IMR-90 (cell line): ENCODE measurements around the gene ZNF530. TPM values are rescaled to one million over a fixed set of nuclear protein-coding genes. Genes with fewer than 3 reads are reported as not detected.
A peak's percentile ranks its signal among the peaks of the same experiment; 100 is the strongest.

ENCODE experiments used
- ATAC-seq: fragments of 200-7000 bp; cut with Tn5 transposase; 2 replicates; pipeline ENCODE4 v1.9.1; 2020; ENCODE audit warnings: low read depth, mild to moderate bottlenecking, moderate library complexity
- BruUV-seq: library from RNA; stranded (reverse); fragments of 400-500 nt; replicated peaks from 2 replicates; lab custom pipeline; 2021; lab: Mats Ljungman, UMichigan
- CTCF ChIA-PET: fragments of 300-600 bp; formaldehyde crosslinking; extraction: SDS; loops from one replicate; lab custom pipeline; 2021; ENCODE audit warnings: antibody characterized with exemption; lab: Yijun Ruan, JAX
- POLR2A ChIA-PET: fragments of 300-600 bp; sonication (Branson Sonifier 250); formaldehyde crosslinking; loops from one replicate; lab custom pipeline; 2022; ENCODE audit warnings: antibody characterized with exemption; ENCODE audit not compliant: unreplicated experiment; lab: Charles Lee
- DNase-seq: peaks from one replicate; pipeline ENCODE4 v3.0.0; 2013
- H2AFZ ChIP-seq: replicated peaks from 2 replicates; pipeline ENCODE3; 2013; ENCODE audit warnings: low read length, mild to moderate bottlenecking; ENCODE audit not compliant: poor library complexity
- H2AK5ac ChIP-seq: 2 replicates; pipeline ENCODE4 v1.6.1; 2013; ENCODE audit warnings: low read depth, low read length, inconsistent platforms
- H2AK9ac ChIP-seq: replicated peaks from 2 replicates; pipeline ENCODE3; 2013; ENCODE audit warnings: mild to moderate bottlenecking, low read depth, low read length, moderate library complexity; ENCODE audit not compliant: poor library complexity
- H2BK120ac ChIP-seq: 2 replicates; pipeline ENCODE4 v1.6.1; 2013; ENCODE audit warnings: low read depth, low read length, inconsistent platforms
- H2BK15ac ChIP-seq: 3 replicates; pipeline ENCODE4 v1.6.1; 2013; ENCODE audit warnings: low read depth, low read length, inconsistent platforms
- H2BK20ac ChIP-seq: 2 replicates; pipeline ENCODE4 v1.6.1; 2013; ENCODE audit warnings: low read depth, mild to moderate bottlenecking, inconsistent platforms, low read length, moderate library complexity
- H2BK5ac ChIP-seq: 2 replicates; pipeline ENCODE4 v1.6.1; 2013; ENCODE audit warnings: mild to moderate bottlenecking, low read depth, low read length, inconsistent platforms; ENCODE audit not compliant: poor library complexity, severe bottlenecking
- H3K14ac ChIP-seq: replicated peaks from 2 replicates; pipeline ENCODE4 v1.6.1; 2013; ENCODE audit warnings: low read depth, low read length, inconsistent platforms
- H3K18ac ChIP-seq: 2 replicates; pipeline ENCODE4 v1.6.1; 2013; ENCODE audit warnings: low read depth, low read length, control low read depth
- H3K23ac ChIP-seq: 2 replicates; pipeline ENCODE4 v1.6.1; 2013; ENCODE audit warnings: low read depth, low read length, inconsistent platforms
- H3K27ac ChIP-seq: 2 replicates; pipeline ENCODE4 v1.5.1; 2013; ENCODE audit warnings: mild to moderate bottlenecking, control low read depth, low read length; ENCODE audit not compliant: insufficient read depth
- H3K27me3 ChIP-seq: 2 replicates; pipeline ENCODE4 v1.6.1; 2013; ENCODE audit warnings: low read length; ENCODE audit not compliant: control insufficient read depth, insufficient read depth
- H3K36me3 ChIP-seq: 2 replicates; pipeline ENCODE4 v1.6.1; 2013; ENCODE audit warnings: low read length, mixed read lengths; ENCODE audit not compliant: control insufficient read depth, insufficient read depth
- H3K4ac ChIP-seq: 2 replicates; pipeline ENCODE4 v1.6.1; 2013; ENCODE audit warnings: low read depth, low read length, inconsistent platforms
- H3K4me1 ChIP-seq: 2 replicates; pipeline ENCODE4 v1.6.1; 2013; ENCODE audit warnings: low read length, mixed read lengths; ENCODE audit not compliant: control insufficient read depth, insufficient read depth
- H3K4me2 ChIP-seq: 2 replicates; pipeline ENCODE4 v1.6.1; 2013; ENCODE audit warnings: low read depth, mild to moderate bottlenecking, control low read depth, low read length, moderate library complexity
- H3K4me3 ChIP-seq: 2 replicates; pipeline ENCODE4 v1.5.1; 2013; ENCODE audit warnings: low read depth, mild to moderate bottlenecking, control low read depth, low read length, moderate library complexity; ENCODE audit not compliant: insufficient read depth
- H3K56ac ChIP-seq: 2 replicates; pipeline ENCODE4 v1.6.1; 2013; ENCODE audit warnings: low read length, inconsistent platforms; ENCODE audit not compliant: insufficient read depth; ENCODE audit errors: extremely low read depth
- H3K79me1 ChIP-seq, 2 experiments: 2 replicates each; pipeline ENCODE4 v1.6.1; 2013; ENCODE audit warnings: low read length in 2 of 2, inconsistent platforms in 1 of 2, low read depth in 1 of 2
- H3K9ac ChIP-seq: 2 replicates; pipeline ENCODE4 v1.6.1; 2013; ENCODE audit warnings: low read depth, low read length, control low read depth
- H3K9me1 ChIP-seq: 2 replicates; pipeline ENCODE4 v1.6.1; 2013; ENCODE audit warnings: low read length, inconsistent platforms; ENCODE audit not compliant: insufficient read depth
- H3K9me3 ChIP-seq: 2 replicates; pipeline ENCODE4 v1.6.1; 2013; ENCODE audit warnings: low read length; ENCODE audit not compliant: control insufficient read depth, insufficient read depth
- H4K20me1 ChIP-seq: 2 replicates; pipeline ENCODE4 v1.6.1; 2013; ENCODE audit warnings: low read length, inconsistent platforms; ENCODE audit not compliant: insufficient read depth
- H4K5ac ChIP-seq: 2 replicates; pipeline ENCODE4 v1.6.1; 2013; ENCODE audit warnings: mild to moderate bottlenecking, low read depth, low read length, control low read depth
- H4K8ac ChIP-seq, 2 experiments: 2 replicates each; pipeline ENCODE4 v1.6.1; 2013; ENCODE audit warnings: low read depth in 2 of 2, low read length in 2 of 2, control low read depth in 1 of 2, inconsistent platforms in 1 of 2
- H4K91ac ChIP-seq: 2 replicates; pipeline ENCODE4 v1.6.1; 2013; ENCODE audit warnings: low read depth, low read length, inconsistent platforms; ENCODE audit not compliant: insufficient read depth
- CHD1 ChIP-seq: IDR thresholded peaks from 2 replicates; pipeline ENCODE4 v1.6.1; 2012; ENCODE audit warnings: low read depth, low read length, improper control_type of control experiment
- ELK1 ChIP-seq: fragments of 150-350 bp; IDR thresholded peaks from 2 replicates; pipeline ENCODE4 v1.6.1; 2016; ENCODE audit warnings: low read depth, mild to moderate bottlenecking, low read length, moderate library complexity, borderline replicate concordance
- MAZ ChIP-seq: IDR thresholded peaks from 2 replicates; pipeline ENCODE4 v1.6.1; 2012; ENCODE audit warnings: low read depth, mild to moderate bottlenecking, low read length, improper control_type of control experiment, moderate library complexity, borderline replicate concordance
- USF2 ChIP-seq: fragments of 150-350 bp; IDR thresholded peaks from 2 replicates; pipeline ENCODE4 v1.6.1; 2017; ENCODE audit warnings: mild to moderate bottlenecking, antibody characterized with exemption, low read length, low read depth
- WGBS, 2 experiments: methylation state at CpG; one replicate each; pipeline versions ENCODE4 v1.1.5 to v1.1.7; 2013; ENCODE audit warnings: missing lambda C conversion rate in 2 of 2; ENCODE audit not compliant: insufficient read length in 1 of 2; ENCODE audit errors: extremely low coverage in 2 of 2; 5-methylcytosine and 5-hydroxymethylcytosine counted together
- dilution Hi-C: fragments of 300-500 bp; cut with HindIII; formaldehyde crosslinking; loops from one replicate; pipeline ENCODE4 v1.14.3; 2018; ENCODE audit warnings: low sequenced_read_pairs; ENCODE audit not compliant: unreplicated experiment
- in situ Hi-C: fragments of 300-500 bp; cut with MboI; formaldehyde crosslinking; loops from 3 replicates; pipeline ENCODE4 v1.14.3; 2019; ENCODE audit warnings: low sequenced_read_pairs, inconsistent platforms, mixed read lengths
- intact Hi-C: fragments of 100-400 bp; cut with micrococcal nuclease; formaldehyde crosslinking; loops from 2 replicates; pipeline ENCODE4 v1.10.0; 2022
- polyA plus RNA-seq, 3 experiments: library from polyadenylated mRNA; depleted of rRNA; stranded (reverse); fragments of >200 nt; gene quantifications; 2 replicates each; pipeline ENCODE4 v1.2.3, GENCODE V29; 2012; ENCODE audit warnings: low replicate concordance in 1 of 3
- total RNA-seq: library from RNA; depleted of rRNA; stranded (reverse); fragments of >200 nt; gene quantifications from 2 replicates; pipeline ENCODE4 v1.2.3, GENCODE V29; 2012

ZNF530 gene
- total and polyA plus RNA-seq, 2 of the 4 experiments (the other 2 are of a cell fraction): 2.9 to 6.6 TPM

GRCh38 chr19:57566396-57567265 is 33.1 kb upstream of the ZNF530 start:
- in situ Hi-C loops: no loop called here

More at GRCh38 chr19:57566396-57567265, 33.1 kb upstream of the ZNF530 start:
- DNase-seq (peak; percentile 38), ATAC-seq (no peak)
- Histone ChIP-seq H3K79me1 (no peaks in the 10 kb centered on the region), H2AK5ac (no peak overlapping the region), H3K27ac (no peak overlapping the region), H3K36me3 (peaks cover 9% of the 10 kb centered on the region), H4K20me1 (no peaks in the 10 kb centered on the region), H3K4ac (no peak overlapping the region), H2AFZ (no peak overlapping the region), H3K9me3 (peaks cover 75% of the 10 kb centered on the region), H2BK120ac (no peak overlapping the region), H3K23ac (no peak overlapping the region), H2BK5ac (no peak overlapping the region), H3K18ac (no peak overlapping the region), H3K9me1 (no peaks in the 10 kb centered on the region), H3K4me2 (no peak overlapping the region), H2BK20ac (no peak overlapping the region), H4K5ac (no peak overlapping the region), H2AK9ac (no peak overlapping the region), H3K4me3 (no peak overlapping the region), H3K56ac (no peak overlapping the region), H2BK15ac (no peak overlapping the region), H4K91ac (no peak overlapping the region), H3K14ac (no peak overlapping the region), H3K4me1 (no peaks in the 10 kb centered on the region), H3K9ac (no peak overlapping the region), H3K27me3 (no peaks in the 10 kb centered on the region), H4K8ac (no peak overlapping the region)
- POLR2A ChIA-PET: no interaction called here
- no peak for TF ChIP-seq CHD1
- no peak for TF ChIP-seq ELK1
- no peak for TF ChIP-seq USF2
- no peak for TF ChIP-seq MAZ
- no CpG with 5 or more reads among the region's 7 CpGs for WGBS, 2 experiments
- CTCF ChIA-PET: no interaction called here
- no TSS peak for BruUV-seq
- dilution Hi-C loops: no loop called here
- intact Hi-C loops: no loop called here
